HG03060 (cell line): ENCODE data around the gene JUNB.

Experiments used
- ATAC-seq: cut with Tn5 transposase; IDR thresholded peaks from one replicate; pipeline ENCODE4 v1.9.1; 2021; ENCODE audit warnings: low read depth, moderate number of reproducible peaks; ENCODE audit not compliant: unreplicated experiment

Gene JUNB

GRCh38 chr19:12840091-12841079 lies 49.1 kb downstream of the JUNB start:
- no peak for ATAC-seq

DNA sequence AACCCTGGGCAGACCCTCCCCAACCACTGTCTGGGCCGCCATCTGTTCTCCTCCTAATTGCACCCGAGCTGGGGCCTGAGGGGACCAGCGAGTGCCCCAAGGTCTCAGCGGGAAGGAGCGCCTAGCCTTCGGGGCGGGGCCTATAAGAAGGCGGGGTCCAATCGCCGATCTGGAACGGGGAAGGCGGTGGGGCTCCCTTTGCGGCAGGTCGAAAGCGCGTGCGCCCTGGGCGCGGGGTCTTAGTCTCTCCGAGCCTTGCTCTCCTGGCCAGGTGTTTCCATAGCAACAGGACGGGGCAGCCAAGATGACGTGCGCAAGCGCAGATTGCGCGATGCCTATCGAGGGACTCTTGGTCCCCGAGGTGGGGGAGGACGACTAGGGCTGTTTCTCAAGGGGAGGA lies 49.8 kb downstream of the JUNB start:
- ATAC-seq = no peak

DNA sequence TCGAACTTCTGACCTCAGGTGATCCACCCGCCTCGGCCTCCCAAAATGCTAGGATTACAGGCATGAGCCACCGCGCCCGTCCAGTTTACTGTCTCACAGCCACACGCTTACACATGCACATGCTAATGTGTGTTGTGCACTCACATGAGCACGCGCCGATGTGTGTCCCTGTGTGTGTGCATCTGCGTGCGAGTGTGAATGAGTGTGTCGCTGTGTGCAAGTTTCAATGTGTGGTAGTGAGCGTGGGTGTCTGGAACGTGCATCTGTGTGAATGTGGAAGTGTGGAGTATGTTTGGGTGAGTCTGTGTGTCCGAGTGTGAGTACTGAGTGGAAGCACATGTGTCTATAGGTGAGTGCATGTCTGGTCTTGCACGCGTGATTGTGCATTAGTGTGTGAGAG lies 51.2 kb downstream of the JUNB start:
- no peak for ATAC-seq
